Chondrocyte (in vitro differentiated cells): ENCODE measurements around the gene YARS2. TPM values are rescaled to one million over a fixed set of nuclear protein-coding genes. Genes with fewer than 3 reads are reported as not detected.
A peak's percentile ranks its signal among the peaks of the same experiment; 100 is the strongest.

Experiments
- DNase-seq: peaks from one replicate; pipeline ENCODE4 v3.0.0; 2021; ENCODE audit warnings: mixed read lengths, low spot score
- H3K27ac Mint-ChIP-seq: one replicate; pipeline ENCODE4 v1.8.0; 2021; ENCODE audit warnings: mild to moderate bottlenecking, moderate library complexity, mixed read lengths; ENCODE audit not compliant: unreplicated experiment
- H3K27me3 Mint-ChIP-seq: 2 replicates; pipeline ENCODE4 v1.8.0; 2021; ENCODE audit warnings: low read depth, mixed read lengths
- H3K36me3 Mint-ChIP-seq: 2 replicates; pipeline ENCODE4 v1.8.0; 2021; ENCODE audit warnings: low read depth, mixed read lengths
- H3K4me1 Mint-ChIP-seq: 2 replicates; pipeline ENCODE4 v1.8.0; 2021; ENCODE audit warnings: low read depth, mild to moderate bottlenecking, mixed read lengths
- H3K4me3 Mint-ChIP-seq: one replicate; pipeline ENCODE4 v1.8.0; 2021; ENCODE audit warnings: mild to moderate bottlenecking, moderate library complexity, mixed read lengths; ENCODE audit not compliant: unreplicated experiment
- H3K9me3 Mint-ChIP-seq: 2 replicates; pipeline ENCODE4 v1.8.0; 2021; ENCODE audit warnings: low read depth, mixed read lengths
- total RNA-seq: library from RNA; stranded (reverse); gene quantifications from 3 replicates; pipeline ENCODE4 v1.2.1, GENCODE V29; 2021
- TF ChIP-seq, protein P1 (sequence below): fragments of 200-600 bp; sonication (generic); IDR thresholded peaks from 2 replicates; pipeline ENCODE4 v1.5.0; 2021; ENCODE audit warnings: antibody characterized with exemption, mild to moderate bottlenecking, moderate library complexity

YARS2 gene
- total RNA-seq, 1 donor from 2014 or later = 18.6 TPM

DNA sequence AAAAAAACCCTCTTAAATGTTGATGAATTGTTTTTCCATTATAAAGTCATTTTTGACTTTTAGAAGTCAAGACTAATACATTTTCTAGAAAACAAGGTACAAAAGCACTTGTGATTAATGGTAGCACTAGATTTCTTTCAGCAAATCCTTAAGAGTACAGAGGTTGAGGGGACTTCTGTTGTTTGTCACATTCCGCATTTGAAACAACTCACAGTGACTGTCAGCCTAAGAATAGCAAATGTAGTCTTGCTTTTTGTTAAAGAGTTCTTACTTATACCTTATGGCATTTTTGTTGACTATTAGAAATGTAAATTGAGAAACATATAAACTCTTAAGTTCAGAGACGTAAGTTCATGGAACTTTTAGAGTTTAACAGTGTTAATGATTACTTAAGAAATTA is 16.4 kb downstream of the YARS2 start:
- Mint-ChIP-seq H3K27ac (no peak overlapping the region), H3K4me3 (no peak overlapping the region), H3K4me1 (no peaks in the 10 kb centered on the region), H3K9me3 (no peaks in the 10 kb centered on the region), H3K36me3 (peaks cover 15% of the 10 kb centered on the region), H3K27me3 (no peaks in the 10 kb centered on the region)
- TF ChIP-seq, protein P1, sequence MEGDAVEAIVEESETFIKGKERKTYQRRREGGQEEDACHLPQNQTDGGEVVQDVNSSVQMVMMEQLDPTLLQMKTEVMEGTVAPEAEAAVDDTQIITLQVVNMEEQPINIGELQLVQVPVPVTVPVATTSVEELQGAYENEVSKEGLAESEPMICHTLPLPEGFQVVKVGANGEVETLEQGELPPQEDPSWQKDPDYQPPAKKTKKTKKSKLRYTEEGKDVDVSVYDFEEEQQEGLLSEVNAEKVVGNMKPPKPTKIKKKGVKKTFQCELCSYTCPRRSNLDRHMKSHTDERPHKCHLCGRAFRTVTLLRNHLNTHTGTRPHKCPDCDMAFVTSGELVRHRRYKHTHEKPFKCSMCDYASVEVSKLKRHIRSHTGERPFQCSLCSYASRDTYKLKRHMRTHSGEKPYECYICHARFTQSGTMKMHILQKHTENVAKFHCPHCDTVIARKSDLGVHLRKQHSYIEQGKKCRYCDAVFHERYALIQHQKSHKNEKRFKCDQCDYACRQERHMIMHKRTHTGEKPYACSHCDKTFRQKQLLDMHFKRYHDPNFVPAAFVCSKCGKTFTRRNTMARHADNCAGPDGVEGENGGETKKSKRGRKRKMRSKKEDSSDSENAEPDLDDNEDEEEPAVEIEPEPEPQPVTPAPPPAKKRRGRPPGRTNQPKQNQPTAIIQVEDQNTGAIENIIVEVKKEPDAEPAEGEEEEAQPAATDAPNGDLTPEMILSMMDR = no peak
- no peak for DNase-seq

DNA sequence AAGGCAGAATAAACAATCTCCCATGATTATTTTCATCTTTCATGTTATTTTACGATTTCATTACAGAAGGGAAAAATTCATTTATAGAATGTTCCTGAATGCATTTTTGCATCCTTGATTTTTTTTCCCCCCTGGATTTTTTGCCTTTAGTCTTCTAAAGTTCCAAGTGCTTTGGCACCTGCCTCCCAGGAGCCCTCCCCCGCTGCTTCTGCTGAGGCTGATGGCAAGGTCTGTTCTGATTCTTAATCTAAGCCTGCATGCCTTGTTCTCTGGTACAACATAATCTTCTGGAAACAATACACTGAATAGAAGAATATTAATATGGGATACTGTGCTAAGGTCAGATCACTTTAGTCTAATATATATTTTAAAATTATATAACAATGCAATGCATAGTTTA is 18.0 kb downstream of the YARS2 start:
- H3K4me3 Mint-ChIP-seq = no peak overlapping the region
- H3K36me3 Mint-ChIP-seq = peaks cover 14% of the 10 kb centered on the region
- TF ChIP-seq, protein P1 = no peak
- H3K27me3 Mint-ChIP-seq = no peaks in the 10 kb centered on the region
- no peak for DNase-seq
- H3K27ac Mint-ChIP-seq = peak overlapping the region; percentile 60
- H3K9me3 Mint-ChIP-seq = no peaks in the 10 kb centered on the region
- no peaks in the 10 kb centered on the region for H3K4me1 Mint-ChIP-seq

DNA sequence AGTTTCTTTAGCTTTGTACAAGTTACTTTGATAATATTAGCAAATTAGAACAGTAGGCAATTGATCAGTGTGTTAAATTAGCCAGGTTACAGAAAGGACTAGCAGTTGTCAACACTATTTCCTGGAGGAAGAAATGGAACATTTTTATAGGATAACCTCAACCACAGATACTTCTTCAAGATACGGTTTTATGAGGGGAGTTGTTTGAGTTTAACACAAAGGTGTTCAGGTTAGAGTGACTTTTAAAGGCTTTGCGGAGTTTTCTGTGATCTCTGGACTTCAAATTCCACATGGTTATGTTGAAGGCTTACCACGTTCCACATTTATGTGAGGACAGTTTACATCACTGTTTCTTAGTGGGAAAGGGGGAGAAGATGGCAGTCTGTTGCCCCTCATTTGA is 19.3 kb downstream of the YARS2 start:
- DNase-seq = no peak
- Mint-ChIP-seq H3K4me1 (peaks cover 9% of the 10 kb centered on the region), H3K36me3 (peaks cover 15% of the 10 kb centered on the region), H3K4me3 (no peak overlapping the region), H3K27ac (no peak overlapping the region), H3K27me3 (no peaks in the 10 kb centered on the region), H3K9me3 (no peaks in the 10 kb centered on the region)
- TF ChIP-seq, protein P1 = no peak

DNA sequence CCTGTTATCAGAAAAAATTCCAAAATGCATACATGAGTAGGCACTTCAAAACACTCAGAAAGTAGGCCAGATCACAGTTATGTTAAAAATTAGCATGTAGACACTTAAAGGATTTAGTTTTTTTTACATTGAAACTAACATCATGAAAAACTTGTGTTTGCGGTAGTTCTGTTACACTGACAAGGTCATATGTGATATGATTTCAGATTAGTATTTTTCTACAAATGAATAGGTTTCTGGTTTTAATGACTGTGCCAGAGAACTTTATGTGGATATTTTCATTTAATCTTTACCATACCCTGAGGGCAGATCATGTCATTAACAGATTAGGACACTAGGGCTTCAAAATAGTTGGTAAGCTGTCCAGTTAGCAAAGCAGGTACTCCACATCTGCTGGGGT is 20.7 kb downstream of the YARS2 start:
- Mint-ChIP-seq H3K4me1 (peaks cover 9% of the 10 kb centered on the region), H3K9me3 (no peaks in the 10 kb centered on the region), H3K27ac (no peak overlapping the region), H3K4me3 (no peak overlapping the region), H3K27me3 (no peaks in the 10 kb centered on the region), H3K36me3 (peaks cover 16% of the 10 kb centered on the region)
- no peak for DNase-seq
- TF ChIP-seq, protein P1 = no peak

DNA sequence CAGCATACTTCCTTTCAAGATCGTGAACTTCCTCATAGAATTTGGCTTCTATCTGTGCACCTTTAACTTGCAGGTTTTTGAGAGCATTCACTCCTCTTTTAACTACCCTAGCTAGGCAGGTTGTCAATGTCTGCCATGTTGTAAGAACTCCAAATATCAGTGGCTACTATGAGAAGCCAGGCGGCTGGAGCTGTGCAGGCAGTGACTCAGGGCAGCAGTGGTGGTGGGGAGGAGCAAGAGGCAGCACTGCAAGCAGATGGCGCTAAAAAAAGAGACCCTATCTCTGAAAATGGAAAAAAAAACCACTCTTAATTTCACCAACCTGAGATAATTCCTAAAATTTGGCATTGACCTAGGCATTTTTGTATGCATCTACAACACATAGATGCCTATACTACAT is 28.5 kb downstream of the YARS2 start:
- Mint-ChIP-seq H3K4me1 (peaks cover 4% of the 10 kb centered on the region), H3K27me3 (no peaks in the 10 kb centered on the region), H3K9me3 (no peaks in the 10 kb centered on the region), H3K27ac (no peak overlapping the region), H3K36me3 (peaks cover 21% of the 10 kb centered on the region), H3K4me3 (no peak overlapping the region)
- DNase-seq = no peak
- TF ChIP-seq, protein P1 = no peak
